Mesenchymal stem cell (in vitro differentiated cells and primary cell): ENCODE data around the gene FZD10.

Experiments used
- DNase-seq: peaks from one replicate; pipeline ENCODE4 v3.0.0-alpha.2; 2013
- H2AFZ ChIP-seq: one replicate; pipeline ENCODE4 v1.6.1; 2013; ENCODE audit warnings: low read depth, mild to moderate bottlenecking, control low read depth, inconsistent platforms, low read length, moderate library complexity
- H2AK5ac ChIP-seq: 2 replicates; pipeline ENCODE4 v1.6.1; 2013; ENCODE audit warnings: low read length, moderate library complexity, mild to moderate bottlenecking, inconsistent platforms; ENCODE audit not compliant: severe bottlenecking
- H2BK120ac ChIP-seq: one replicate; pipeline ENCODE4 v1.6.1; 2013; ENCODE audit warnings: low read depth, mild to moderate bottlenecking, inconsistent platforms, low read length, moderate library complexity
- H2BK12ac ChIP-seq, 2 experiments: one replicate each; pipeline ENCODE4 v1.6.1; 2013; ENCODE audit warnings: inconsistent platforms in 2 of 2, low read length in 2 of 2, mild to moderate bottlenecking in 2 of 2, moderate library complexity in 2 of 2, control low read depth in 1 of 2
- H2BK15ac ChIP-seq: one replicate; pipeline ENCODE4 v1.6.1; 2013; ENCODE audit warnings: mild to moderate bottlenecking, low read depth, inconsistent platforms; ENCODE audit not compliant: poor library complexity, severe bottlenecking
- H2BK5ac ChIP-seq: 2 replicates; pipeline ENCODE4 v1.6.1; 2013; ENCODE audit warnings: low read depth, mild to moderate bottlenecking, low read length, control low read depth, inconsistent platforms; ENCODE audit not compliant: poor library complexity, severe bottlenecking
- H3K14ac ChIP-seq, 2 experiments: one replicate each; pipeline ENCODE4 v1.6.1; 2013; ENCODE audit warnings: inconsistent platforms in 2 of 2, low read length in 2 of 2, control low read depth in 1 of 2, mild to moderate bottlenecking in 1 of 2, moderate library complexity in 1 of 2
- H3K18ac ChIP-seq, 2 experiments: one replicate each; pipeline ENCODE4 v1.6.1; 2013; ENCODE audit warnings: inconsistent platforms in 2 of 2, low read length in 2 of 2, control low read depth in 1 of 2, low read depth in 1 of 2, mild to moderate bottlenecking in 1 of 2
- H3K23ac ChIP-seq, 2 experiments: one replicate each; pipeline ENCODE4 v1.6.1; 2013; ENCODE audit warnings: inconsistent platforms in 2 of 2, low read length in 2 of 2, mild to moderate bottlenecking in 2 of 2, moderate library complexity in 2 of 2, control low read depth in 1 of 2
- H3K27ac ChIP-seq: 2 replicates; pipeline ENCODE4 v1.5.1; 2013; ENCODE audit warnings: mild to moderate bottlenecking, moderate library complexity, low read length, control low read depth, inconsistent platforms; ENCODE audit not compliant: poor library complexity, severe bottlenecking
- H3K27me3 ChIP-seq, 2 experiments: 2 replicates each; pipeline versions ENCODE4 v1.6.1 to v1.7.0; 2013; ENCODE audit warnings: low read length in 2 of 2, mild to moderate bottlenecking in 2 of 2, moderate library complexity in 2 of 2, control low read depth in 1 of 2, inconsistent platforms in 1 of 2; ENCODE audit not compliant: control insufficient read depth in 1 of 2, insufficient read depth in 1 of 2
- H3K36me3 ChIP-seq, 2 experiments: 2 replicates each; pipeline versions ENCODE4 v1.6.1 to v1.7.0; 2013; ENCODE audit warnings: low read length in 2 of 2, control low read depth in 1 of 2, inconsistent platforms in 1 of 2, low read depth in 1 of 2, mild to moderate bottlenecking in 1 of 2; ENCODE audit not compliant: insufficient read depth in 2 of 2, control insufficient read depth in 1 of 2
- H3K4ac ChIP-seq, 2 experiments: one replicate each; pipeline ENCODE4 v1.6.1; 2013; ENCODE audit warnings: inconsistent platforms in 2 of 2, low read length in 2 of 2, mild to moderate bottlenecking in 2 of 2, moderate library complexity in 2 of 2, control low read depth in 1 of 2, low read depth in 1 of 2
- H3K4me1 ChIP-seq: 2 replicates; pipeline ENCODE4 v1.6.1; 2013; ENCODE audit warnings: low read depth, low read length, control low read depth; ENCODE audit not compliant: control insufficient read depth, insufficient read depth
- H3K4me2 ChIP-seq: 2 replicates; pipeline ENCODE4 v1.6.1; 2013; ENCODE audit warnings: low read length, mild to moderate bottlenecking, inconsistent platforms; ENCODE audit not compliant: poor library complexity, severe bottlenecking
- H3K4me3 ChIP-seq, 2 experiments: 2 replicates each; pipeline versions ENCODE4 v1.5.1 to v1.7.0; 2013; ENCODE audit warnings: low read length in 2 of 2, mild to moderate bottlenecking in 2 of 2, control low read depth in 1 of 2, low read depth in 1 of 2; ENCODE audit not compliant: insufficient read depth in 1 of 2
- H3K79me1 ChIP-seq: replicated peaks from 2 replicates; pipeline ENCODE4 v1.6.1; 2013; ENCODE audit warnings: mild to moderate bottlenecking, control low read depth, low read length, inconsistent platforms; ENCODE audit not compliant: poor library complexity, severe bottlenecking
- H3K9ac ChIP-seq: 2 replicates; pipeline ENCODE4 v1.7.0; 2013; ENCODE audit warnings: mild to moderate bottlenecking, low read length, moderate library complexity
- H3K9me3 ChIP-seq: 2 replicates; pipeline ENCODE4 v1.7.0; 2013; ENCODE audit warnings: mild to moderate bottlenecking, low read length; ENCODE audit not compliant: control insufficient read depth
- H4K8ac ChIP-seq: one replicate; pipeline ENCODE4 v1.6.1; 2013; ENCODE audit warnings: inconsistent platforms, mild to moderate bottlenecking, low read length, moderate library complexity
- H4K91ac ChIP-seq: one replicate; pipeline ENCODE4 v1.6.1; 2013; ENCODE audit warnings: mild to moderate bottlenecking, low read length, inconsistent platforms
- WGBS: methylation state at CpG from one replicate; pipeline ENCODE4 v1.1.7; 2013; ENCODE audit warnings: mixed read lengths; 5-methylcytosine and 5-hydroxymethylcytosine counted together

The FZD10 gene

GRCh38 chr12:130120012-130120805 is 42.1 kb upstream of the FZD10 start:
- peaks cover 2% of the 10 kb centered on the region for H3K4me1 ChIP-seq
- WGBS, result 83% methylated on average over 26 of the region's 31 CpGs
- no peak overlapping the region for H3K27ac ChIP-seq
- no peak overlapping the region for H3K14ac ChIP-seq
- no peak overlapping the region for H4K8ac ChIP-seq
- no peak for DNase-seq
- H4K91ac ChIP-seq, result no peak overlapping the region
- H2BK120ac ChIP-seq, result no peak overlapping the region
- no peak overlapping the region for H2AFZ ChIP-seq
- H3K9me3 ChIP-seq, result no peaks in the 10 kb centered on the region
- no peak overlapping the region for H3K4me2 ChIP-seq
- no peak overlapping the region for H2BK5ac ChIP-seq
- no peak overlapping the region for H3K4me3 ChIP-seq
- no peaks in the 10 kb centered on the region for H3K79me1 ChIP-seq
- no peak overlapping the region for H3K23ac ChIP-seq
- H3K36me3 ChIP-seq, result no peaks in the 10 kb centered on the region
- no peak overlapping the region for H3K9ac ChIP-seq
- H3K18ac ChIP-seq, result no peak overlapping the region
- H2BK15ac ChIP-seq, result no peak overlapping the region
- no peak overlapping the region for H2AK5ac ChIP-seq
- no peak overlapping the region for H3K4ac ChIP-seq
- peaks cover 0 to 4% of the 10 kb centered on the region in 2 experiments for H3K27me3 ChIP-seq
- no peak overlapping the region for H2BK12ac ChIP-seq

- Histone ChIP-seq H3K4ac (no peak overlapping the region), H2AFZ (no peak overlapping the region), H3K4me3 (peak overlapping the region in 1 of 2 experiments; percentile 39), H3K79me1 (no peaks in the 10 kb centered on the region), H3K14ac (no peak overlapping the region), H2BK15ac (no peak overlapping the region), H3K27me3 (peaks cover 0 to 4% of the 10 kb centered on the region in 2 experiments), H2AK5ac (no peak overlapping the region), H3K4me1 (peaks cover 2% of the 10 kb centered on the region), H3K18ac (no peak overlapping the region), H3K23ac (no peak overlapping the region), H4K8ac (no peak overlapping the region), H3K9ac (no peak overlapping the region), H3K4me2 (no peak overlapping the region), H3K9me3 (no peaks in the 10 kb centered on the region), H3K36me3 (no peaks in the 10 kb centered on the region), H4K91ac (no peak overlapping the region), H2BK120ac (no peak overlapping the region), H2BK12ac (no peak overlapping the region), H2BK5ac (no peak overlapping the region), H3K27ac (no peak overlapping the region)
- WGBS, result 64% methylated on average over 11 of the region's 11 CpGs
- DNase-seq, result no peak
Measured at GRCh38 chr12:130121226-130122000, 40.9 kb upstream of the FZD10 start.

- no peak overlapping the region for H3K4me3 ChIP-seq
- H3K18ac ChIP-seq, result no peak overlapping the region
- H2AFZ ChIP-seq, result no peak overlapping the region
- no peaks in the 10 kb centered on the region for H3K79me1 ChIP-seq
- no peak overlapping the region for H4K91ac ChIP-seq
- H3K36me3 ChIP-seq, result no peaks in the 10 kb centered on the region
- H2BK5ac ChIP-seq, result no peak overlapping the region
- no peak for DNase-seq
- H3K4me1 ChIP-seq, result peaks cover 2% of the 10 kb centered on the region
- H2BK12ac ChIP-seq, result no peak overlapping the region
- H2BK120ac ChIP-seq, result no peak overlapping the region
- WGBS, result 47% methylated on average over 4 of the region's 4 CpGs
- H2AK5ac ChIP-seq, result no peak overlapping the region
- H3K9me3 ChIP-seq, result no peaks in the 10 kb centered on the region
- no peak overlapping the region for H3K4ac ChIP-seq
- H4K8ac ChIP-seq, result no peak overlapping the region
- H2BK15ac ChIP-seq, result no peak overlapping the region
- no peak overlapping the region for H3K14ac ChIP-seq
- no peak overlapping the region for H3K27ac ChIP-seq
- H3K4me2 ChIP-seq, result no peak overlapping the region
- H3K27me3 ChIP-seq, result peaks cover 0 to 4% of the 10 kb centered on the region in 2 experiments
- H3K23ac ChIP-seq, result no peak overlapping the region
- no peak overlapping the region for H3K9ac ChIP-seq
Measured at GRCh38 chr12:130122356-130122755, 39.9 kb upstream of the FZD10 start.

GRCh38 chr12:130124106-130124505 is 38.2 kb upstream of the FZD10 start:
- no peak overlapping the region for H2BK15ac ChIP-seq
- no peak overlapping the region for H4K8ac ChIP-seq
- no peak overlapping the region for H2BK120ac ChIP-seq
- H3K79me1 ChIP-seq, result no peaks in the 10 kb centered on the region
- no peak overlapping the region for H3K27ac ChIP-seq
- H2BK12ac ChIP-seq, result no peak overlapping the region
- 81% methylated on average over 4 of the region's 4 CpGs for WGBS
- no peak overlapping the region for H3K4me3 ChIP-seq
- no peak overlapping the region for H2AFZ ChIP-seq
- H3K36me3 ChIP-seq, result no peaks in the 10 kb centered on the region
- no peak overlapping the region for H3K14ac ChIP-seq
- no peak overlapping the region for H3K18ac ChIP-seq
- H3K23ac ChIP-seq, result no peak overlapping the region
- H3K9ac ChIP-seq, result no peak overlapping the region
- no peak overlapping the region for H2BK5ac ChIP-seq
- H3K9me3 ChIP-seq, result no peaks in the 10 kb centered on the region
- H3K4me2 ChIP-seq, result no peak overlapping the region
- H3K27me3 ChIP-seq, result no peaks in the 10 kb centered on the region
- H3K4ac ChIP-seq, result no peak overlapping the region
- no peak overlapping the region for H4K91ac ChIP-seq
- peaks cover 2% of the 10 kb centered on the region for H3K4me1 ChIP-seq
- no peak for DNase-seq
- H2AK5ac ChIP-seq, result no peak overlapping the region
